Mucosa of descending colon (tissue), 3 donors: ENCODE data around the gene TRAF5. TPM values are rescaled to one million over a fixed set of nuclear protein-coding genes. Genes with fewer than 3 reads are reported as not detected.

Experiments
- ATAC-seq: fragments of 200-7000 bp; cut with Tn5 transposase; one replicate; pipeline ENCODE4 v1.9.1; 2020; ENCODE audit warnings: mild to moderate bottlenecking, moderate library complexity
- DNase-seq, 3 donors: peaks; one replicate each; pipeline ENCODE4 v3.0.0-alpha.2; 2020
- H3K36me3 ChIP-seq: fragments of 200-600 bp; one replicate; pipeline ENCODE4 v1.8.0; 2021; ENCODE audit warnings: low read depth, mild to moderate bottlenecking
- H3K4me1 ChIP-seq: fragments of 200-600 bp; one replicate; pipeline ENCODE4 v1.8.0; 2021; ENCODE audit warnings: low read depth, mild to moderate bottlenecking
- H3K4me3 ChIP-seq: fragments of 200-600 bp; one replicate; pipeline ENCODE4 v1.8.0; 2021; ENCODE audit warnings: mild to moderate bottlenecking
- H3K9me3 ChIP-seq: fragments of 200-600 bp; one replicate; pipeline ENCODE4 v1.8.0; 2021; ENCODE audit warnings: mild to moderate bottlenecking
- intact Hi-C, 2 donors: fragments of 100-400 bp; cut with DNase I in 1 of 2; cut with micrococcal nuclease in 1 of 2; formaldehyde crosslinking; loops; one replicate each; pipeline versions ENCODE4 v1.11.0 to v1.11.1; 2022; cut with DNase I, micrococcal nuclease
- total RNA-seq, 3 donors: library from RNA; stranded (reverse); fragmentation: NEBNext Ultra II Directional in 2 of 3; extraction: Animal tissue kit (Norgen Biotek cat#: 25700) in 2 of 3; gene quantifications; one replicate each; pipeline versions ENCODE4 v1.2.1 to v1.2.4, GENCODE V29; 2021 to 2023
- TF ChIP-seq, protein P1 (sequence below): fragments of 200-600 bp; IDR thresholded peaks from one replicate; pipeline ENCODE4 v1.8.0; 2022; ENCODE audit warnings: antibody characterized with exemption, mild to moderate bottlenecking
- donor health status: DM: no; HTN: no; CAD: no; lungs with moderate emphysema.
- donor health status: DM: no; HTN: no; CAD: no.
- donor health status: DM: no; HTN: yes; CAD: no.

TRAF5 gene
- total RNA-seq, 3 donors from 2014 or later, result 19.4 to 28.5 (median 23.9) TPM

GRCh38 chr1:211285196-211285595, 41.4 kb upstream of the TRAF5 start:
- ATAC-seq (no peak), DNase-seq (no peak)
- Histone ChIP-seq H3K9me3 (no peaks in the 10 kb centered on the region), H3K36me3 (no peaks in the 10 kb centered on the region), H3K4me1 (no peaks in the 10 kb centered on the region), H3K4me3 (no peak overlapping the region)
- intact Hi-C loops, result no loop called here
- TF ChIP-seq, protein P1, sequence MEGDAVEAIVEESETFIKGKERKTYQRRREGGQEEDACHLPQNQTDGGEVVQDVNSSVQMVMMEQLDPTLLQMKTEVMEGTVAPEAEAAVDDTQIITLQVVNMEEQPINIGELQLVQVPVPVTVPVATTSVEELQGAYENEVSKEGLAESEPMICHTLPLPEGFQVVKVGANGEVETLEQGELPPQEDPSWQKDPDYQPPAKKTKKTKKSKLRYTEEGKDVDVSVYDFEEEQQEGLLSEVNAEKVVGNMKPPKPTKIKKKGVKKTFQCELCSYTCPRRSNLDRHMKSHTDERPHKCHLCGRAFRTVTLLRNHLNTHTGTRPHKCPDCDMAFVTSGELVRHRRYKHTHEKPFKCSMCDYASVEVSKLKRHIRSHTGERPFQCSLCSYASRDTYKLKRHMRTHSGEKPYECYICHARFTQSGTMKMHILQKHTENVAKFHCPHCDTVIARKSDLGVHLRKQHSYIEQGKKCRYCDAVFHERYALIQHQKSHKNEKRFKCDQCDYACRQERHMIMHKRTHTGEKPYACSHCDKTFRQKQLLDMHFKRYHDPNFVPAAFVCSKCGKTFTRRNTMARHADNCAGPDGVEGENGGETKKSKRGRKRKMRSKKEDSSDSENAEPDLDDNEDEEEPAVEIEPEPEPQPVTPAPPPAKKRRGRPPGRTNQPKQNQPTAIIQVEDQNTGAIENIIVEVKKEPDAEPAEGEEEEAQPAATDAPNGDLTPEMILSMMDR, result no peak

DNA sequence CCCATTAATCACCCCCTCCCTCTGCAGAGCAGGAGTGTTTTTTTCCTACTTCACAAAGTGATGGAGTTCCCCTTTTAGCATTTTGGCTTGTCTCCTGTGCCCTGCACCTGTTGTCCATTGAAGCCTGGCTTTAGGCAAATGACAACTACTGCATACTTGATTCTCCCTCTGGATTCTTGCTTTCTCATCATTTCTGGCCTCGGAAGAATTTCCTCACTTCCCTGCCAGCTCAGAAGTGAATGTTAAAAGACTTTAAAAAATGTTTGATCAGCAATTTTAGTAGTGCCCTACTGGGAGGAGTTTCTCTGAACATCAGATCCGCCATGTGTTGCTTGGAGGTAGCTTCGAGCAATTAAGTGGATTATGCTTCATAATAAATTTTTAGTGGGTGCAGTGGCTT, 39.4 kb upstream of the TRAF5 start:
- no peaks in the 10 kb centered on the region for H3K36me3 ChIP-seq

GRCh38 chr1:211292411-211292810, 34.2 kb upstream of the TRAF5 start:
- DNase-seq (no peak), ATAC-seq (no peak)
- Histone ChIP-seq H3K4me1 (no peaks in the 10 kb centered on the region), H3K36me3 (no peaks in the 10 kb centered on the region), H3K4me3 (no peak overlapping the region), H3K9me3 (no peaks in the 10 kb centered on the region)
- intact Hi-C loops, result no loop called here
- TF ChIP-seq, protein P1, result no peak

More for the DNA sequence above, 39.4 kb upstream of the TRAF5 start:
- DNase-seq (no peak), ATAC-seq (no peak)
- TF ChIP-seq, protein P1, result no peak
- intact Hi-C loops, result no loop called here
- Histone ChIP-seq H3K9me3 (no peaks in the 10 kb centered on the region), H3K4me3 (no peak overlapping the region), H3K4me1 (no peaks in the 10 kb centered on the region)

- TF ChIP-seq, protein P1, result no peak
- Histone ChIP-seq H3K4me1 (no peaks in the 10 kb centered on the region), H3K4me3 (no peak overlapping the region), H3K36me3 (no peaks in the 10 kb centered on the region), H3K9me3 (no peaks in the 10 kb centered on the region)
- ATAC-seq, result no peak
- intact Hi-C loops, result no loop called here
- DNase-seq, result no peak
Observed at GRCh38 chr1:211296396-211296795, 30.2 kb upstream of the TRAF5 start.

DNA sequence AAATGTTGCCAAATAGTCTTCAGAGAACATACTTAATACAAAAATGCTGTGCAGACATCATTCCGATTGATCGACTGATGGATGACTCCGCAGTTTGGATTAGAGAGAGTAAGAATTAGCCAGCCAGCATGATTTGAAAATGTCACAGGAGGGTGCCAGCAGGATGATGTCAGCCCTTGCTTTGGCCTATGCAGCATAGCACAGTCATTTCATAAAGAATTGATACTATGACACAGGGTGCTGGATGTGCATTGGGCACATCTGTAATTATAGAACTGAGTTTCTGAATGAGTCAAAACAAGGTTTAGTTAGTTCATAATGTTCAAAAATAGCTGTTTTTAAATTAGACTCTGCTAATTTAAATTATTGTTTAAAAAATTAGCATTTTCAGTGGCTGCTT, 21.6 kb upstream of the TRAF5 start:
- Histone ChIP-seq H3K4me1 (no peaks in the 10 kb centered on the region), H3K4me3 (no peak overlapping the region), H3K36me3 (no peaks in the 10 kb centered on the region), H3K9me3 (no peaks in the 10 kb centered on the region)
- TF ChIP-seq, protein P1, result no peak
- no peak for ATAC-seq
- intact Hi-C loops, result no loop called here
- no peak for DNase-seq

DNA sequence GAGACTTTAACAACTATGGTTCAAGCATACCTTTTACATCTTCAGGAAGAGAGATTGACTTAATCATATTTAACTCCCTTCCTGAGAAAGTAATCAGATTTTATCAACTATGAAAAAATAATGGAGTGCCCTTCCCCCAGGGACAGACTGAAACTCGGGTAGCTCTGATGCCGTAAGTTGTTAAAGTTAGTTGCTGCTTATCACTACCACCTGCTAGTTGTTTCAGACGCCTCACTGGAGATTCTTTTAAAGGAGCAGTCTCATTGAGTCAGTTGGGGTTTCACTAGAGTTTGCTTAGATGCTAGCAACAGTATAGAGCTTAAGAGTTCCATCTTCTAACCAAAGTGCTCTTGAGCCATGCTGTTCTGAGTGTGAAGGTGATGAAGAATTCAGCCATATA, 17.0 kb upstream of the TRAF5 start:
- TF ChIP-seq, protein P1, result no peak
- DNase-seq (no peak), ATAC-seq (peak; percentile 19)
- Histone ChIP-seq H3K4me1 (no peaks in the 10 kb centered on the region), H3K36me3 (no peaks in the 10 kb centered on the region), H3K4me3 (no peak overlapping the region), H3K9me3 (no peaks in the 10 kb centered on the region)
- intact Hi-C loops, result no loop called here
